ENCODE data around the gene RHBDD3.

RHBDD3 gene

GRCh38 chr22:29263791-29264276 is 3.9 kb downstream of the RHBDD3 start (continued):
- no peak for TF ChIP-seq TSHZ2 (CRISPR knock-in tag; IDR thresholded peaks at IDR 0.05)
- no peak for TF ChIP-seq RARB (CRISPR knock-in tag; IDR thresholded peaks at IDR 0.05)
- no peak for TF ChIP-seq BACH2 (CRISPR knock-in tag; IDR thresholded peaks at IDR 0.05; ENCODE audit: borderline replicate concordance)
- TF ChIP-seq SNAI2 (CRISPR knock-in tag; IDR thresholded peaks at IDR 0.05), result no peak
- TF ChIP-seq CSRNP3 (CRISPR knock-in tag; IDR thresholded peaks at IDR 0.05), result no peak
- no peak for TF ChIP-seq ZNF8 (CRISPR knock-in tag; IDR thresholded peaks at IDR 0.05)

GRCh38 chr22:29260601-29261315 is 7.0 kb downstream of the RHBDD3 start:
- no peak for ATAC-seq
- no peak for TF ChIP-seq RARB (CRISPR knock-in tag; IDR thresholded peaks at IDR 0.05)
- TF ChIP-seq ESRRG (CRISPR knock-in tag; IDR thresholded peaks at IDR 0.05), result no peak

GRCh38 chr22:29260031-29260560 is 7.7 kb downstream of the RHBDD3 start:
- TF ChIP-seq RARB (CRISPR knock-in tag; IDR thresholded peaks at IDR 0.05), result no peak
- ATAC-seq, result no peak

DNA sequence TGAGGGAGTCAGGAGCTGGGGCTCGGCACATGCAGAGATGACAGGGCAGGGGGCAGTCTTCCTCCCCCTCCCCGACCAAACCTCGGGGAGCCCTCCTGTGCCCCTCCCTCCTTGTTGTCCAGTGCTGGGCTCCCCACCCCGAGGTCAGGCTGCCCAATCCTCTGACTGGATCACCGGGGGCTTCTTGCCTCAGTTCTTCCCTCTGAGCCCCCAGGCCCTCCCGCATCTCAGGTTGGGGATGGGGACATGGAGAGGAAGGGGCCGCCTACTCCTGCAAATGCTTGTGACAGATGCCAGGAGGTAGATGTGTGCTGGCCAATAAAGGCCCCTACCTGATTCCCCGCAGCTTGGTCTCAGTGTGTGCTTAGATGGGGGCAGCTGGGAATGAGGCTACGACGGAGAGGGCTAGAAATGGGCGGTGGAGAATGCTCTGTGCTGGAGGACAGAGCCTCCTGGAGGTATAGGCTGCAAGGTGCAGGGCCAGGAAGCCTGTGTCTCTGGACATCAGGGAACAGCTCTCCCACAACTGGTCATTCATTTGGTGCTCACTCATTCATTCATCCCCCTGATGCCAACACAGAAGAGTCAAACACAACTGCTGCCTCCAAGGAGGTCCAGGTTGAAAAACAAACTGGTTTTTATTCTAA is 8.4 kb downstream of the RHBDD3 start:
- TF ChIP-seq SNAI2 (CRISPR knock-in tag; IDR thresholded peaks at IDR 0.05), result no peak
- TF ChIP-seq GLIS3 (CRISPR knock-in tag; IDR thresholded peaks at IDR 0.05), result no peak
- TF ChIP-seq CSDC2 (CRISPR knock-in tag; IDR thresholded peaks at IDR 0.05), result no peak
- TF ChIP-seq ARNTL (CRISPR knock-in tag; IDR thresholded peaks at IDR 0.05; ENCODE audit: borderline replicate concordance, low read depth), result no peak
- no peak for TF ChIP-seq ZC3H10 (CRISPR knock-in tag; IDR thresholded peaks at IDR 0.05)
- no peak for TF ChIP-seq ZFP3 (CRISPR knock-in tag; IDR thresholded peaks at IDR 0.05)
- TF ChIP-seq, protein P1, sequence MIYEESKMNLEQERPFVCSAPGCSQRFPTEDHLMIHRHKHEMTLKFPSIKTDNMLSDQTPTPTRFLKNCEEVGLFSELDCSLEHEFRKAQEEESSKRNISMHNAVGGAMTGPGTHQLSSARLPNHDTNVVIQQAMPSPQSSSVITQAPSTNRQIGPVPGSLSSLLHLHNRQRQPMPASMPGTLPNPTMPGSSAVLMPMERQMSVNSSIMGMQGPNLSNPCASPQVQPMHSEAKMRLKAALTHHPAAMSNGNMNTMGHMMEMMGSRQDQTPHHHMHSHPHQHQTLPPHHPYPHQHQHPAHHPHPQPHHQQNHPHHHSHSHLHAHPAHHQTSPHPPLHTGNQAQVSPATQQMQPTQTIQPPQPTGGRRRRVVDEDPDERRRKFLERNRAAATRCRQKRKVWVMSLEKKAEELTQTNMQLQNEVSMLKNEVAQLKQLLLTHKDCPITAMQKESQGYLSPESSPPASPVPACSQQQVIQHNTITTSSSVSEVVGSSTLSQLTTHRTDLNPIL (CRISPR knock-in tag; IDR thresholded peaks at IDR 0.05; ENCODE audit: low read depth), result no peak
- TF ChIP-seq TCF4 (CRISPR knock-in tag; IDR thresholded peaks at IDR 0.05; ENCODE audit: borderline replicate concordance), result no peak
- no peak for TF ChIP-seq BACH2 (CRISPR knock-in tag; IDR thresholded peaks at IDR 0.05; ENCODE audit: borderline replicate concordance)
- no peak for TF ChIP-seq ZNF8 (CRISPR knock-in tag; IDR thresholded peaks at IDR 0.05)
- no peak for TF ChIP-seq ESRRG (CRISPR knock-in tag; IDR thresholded peaks at IDR 0.05)
- TF ChIP-seq, protein P2, sequence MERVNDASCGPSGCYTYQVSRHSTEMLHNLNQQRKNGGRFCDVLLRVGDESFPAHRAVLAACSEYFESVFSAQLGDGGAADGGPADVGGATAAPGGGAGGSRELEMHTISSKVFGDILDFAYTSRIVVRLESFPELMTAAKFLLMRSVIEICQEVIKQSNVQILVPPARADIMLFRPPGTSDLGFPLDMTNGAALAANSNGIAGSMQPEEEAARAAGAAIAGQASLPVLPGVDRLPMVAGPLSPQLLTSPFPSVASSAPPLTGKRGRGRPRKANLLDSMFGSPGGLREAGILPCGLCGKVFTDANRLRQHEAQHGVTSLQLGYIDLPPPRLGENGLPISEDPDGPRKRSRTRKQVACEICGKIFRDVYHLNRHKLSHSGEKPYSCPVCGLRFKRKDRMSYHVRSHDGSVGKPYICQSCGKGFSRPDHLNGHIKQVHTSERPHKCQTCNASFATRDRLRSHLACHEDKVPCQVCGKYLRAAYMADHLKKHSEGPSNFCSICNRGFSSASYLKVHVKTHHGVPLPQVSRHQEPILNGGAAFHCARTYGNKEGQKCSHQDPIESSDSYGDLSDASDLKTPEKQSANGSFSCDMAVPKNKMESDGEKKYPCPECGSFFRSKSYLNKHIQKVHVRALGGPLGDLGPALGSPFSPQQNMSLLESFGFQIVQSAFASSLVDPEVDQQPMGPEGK (CRISPR knock-in tag; IDR thresholded peaks at IDR 0.05; ENCODE audit: borderline replicate concordance), result no peak
- peak; percentile 45 for ATAC-seq

Data from SK-N-SH treated with all-trans-retinoic acid at 6 μM for 48 hours (cell line).